Pulmonary artery endothelial cell (primary cell): ENCODE measurements around the gene NMNAT2. TPM values are rescaled to one million over a fixed set of nuclear protein-coding genes. Genes with fewer than 3 reads are reported as not detected.
A peak's percentile ranks its signal among the peaks of the same experiment; 100 is the strongest.

Experiments
- DNase-seq: peaks from one replicate; pipeline ENCODE4 v3.0.0-alpha.2; 2011; ENCODE audit warnings: low read depth, low spot score
- total RNA-seq: library from RNA; depleted of rRNA; stranded (reverse); fragments of >200 nt; gene quantifications from 2 replicates; pipeline ENCODE4 v1.2.3, GENCODE V29; 2014

Gene NMNAT2
- total RNA-seq, 1 donor from 2014 or later = 0.20 TPM

DNA sequence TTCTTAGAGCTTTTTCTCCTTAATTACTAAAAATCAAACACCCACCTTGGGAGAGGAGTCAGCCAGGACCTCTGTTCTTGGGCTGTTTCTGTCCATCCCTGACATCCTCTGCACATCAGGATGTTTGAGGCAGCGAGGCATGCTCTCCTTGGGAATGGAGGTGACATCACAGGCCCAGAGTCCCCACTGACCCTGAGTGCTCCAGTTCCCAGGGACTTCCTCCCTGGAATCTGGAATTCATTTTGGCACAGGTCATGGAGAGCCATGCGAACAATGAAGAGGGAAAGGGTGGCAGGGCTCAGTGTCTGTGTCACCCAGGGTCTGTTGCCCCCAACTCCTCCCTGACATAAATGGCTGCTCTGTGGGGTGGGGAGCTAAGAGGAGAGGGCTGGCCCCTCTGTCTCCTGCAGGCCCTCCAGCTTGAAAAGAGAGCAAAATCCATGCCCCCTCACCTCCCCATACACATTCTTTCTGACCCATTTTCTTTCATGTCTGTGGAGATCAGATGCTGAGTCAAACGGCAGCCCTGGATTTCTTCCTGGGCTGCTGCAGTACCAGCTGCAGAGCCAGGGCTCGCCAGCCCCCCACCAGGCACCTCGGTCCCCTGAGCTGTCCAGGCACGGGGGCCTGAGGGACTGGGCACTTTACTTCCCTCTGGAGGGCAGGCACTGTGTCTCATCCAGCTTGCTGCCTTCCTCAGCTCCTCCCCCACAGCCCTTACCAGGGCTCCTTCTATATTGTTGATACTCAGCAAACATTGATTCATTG, 102.0 kb downstream of the NMNAT2 start:
- DNase-seq = no peak

DNA sequence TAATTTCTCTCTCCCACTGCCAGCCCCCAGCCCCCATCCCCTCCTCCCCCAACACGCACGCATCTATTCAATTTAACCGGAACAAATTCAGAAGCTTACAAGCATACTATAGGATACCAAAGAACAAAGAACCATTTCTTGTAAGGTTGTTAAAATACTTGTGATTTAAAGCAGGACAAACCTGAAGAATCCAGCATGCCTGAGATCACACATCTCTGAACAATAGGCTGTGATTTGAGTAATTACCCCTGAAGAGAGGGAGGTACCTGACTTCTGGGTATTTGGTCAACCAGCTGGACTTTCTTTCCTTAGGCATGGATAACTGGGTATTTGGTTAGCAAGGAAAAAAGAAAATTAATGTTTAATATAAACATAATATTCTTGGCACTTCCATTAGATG, 105.1 kb downstream of the NMNAT2 start:
- no peak for DNase-seq

DNA sequence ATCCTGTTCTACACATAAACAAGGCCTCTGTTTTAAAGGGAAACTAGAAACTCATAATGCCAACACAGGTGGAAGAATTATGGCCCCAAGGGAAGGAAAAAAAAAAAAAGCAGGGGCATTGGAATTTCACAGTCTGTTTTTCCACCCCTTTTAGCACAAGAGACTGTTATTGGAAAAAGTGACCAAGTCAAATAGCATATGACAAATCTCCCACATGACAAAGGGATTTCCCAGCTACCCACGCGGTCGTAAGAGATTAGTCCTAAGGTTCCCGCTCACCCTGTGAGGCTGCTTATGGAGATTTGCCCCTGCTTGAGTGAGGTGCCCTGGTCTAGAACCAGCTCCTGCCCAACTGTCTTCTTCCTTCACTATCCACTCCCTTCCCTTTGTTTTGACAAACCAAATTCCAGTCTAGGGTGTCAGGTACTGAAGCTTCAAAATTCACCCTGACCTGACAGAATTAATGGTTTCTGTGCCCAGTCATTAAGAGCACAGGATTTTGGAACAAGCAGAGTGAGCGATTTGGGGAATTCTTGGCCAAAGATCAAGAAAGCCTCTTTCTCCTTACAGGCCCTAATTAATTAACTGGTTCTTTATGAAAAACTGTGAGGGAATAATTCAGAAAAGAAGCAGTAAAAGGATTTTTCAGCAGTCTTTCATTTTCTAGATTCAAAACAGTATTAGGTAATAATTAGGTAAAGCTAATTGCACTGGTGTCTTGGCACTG, 107.3 kb downstream of the NMNAT2 start:
- no peak for DNase-seq

DNA sequence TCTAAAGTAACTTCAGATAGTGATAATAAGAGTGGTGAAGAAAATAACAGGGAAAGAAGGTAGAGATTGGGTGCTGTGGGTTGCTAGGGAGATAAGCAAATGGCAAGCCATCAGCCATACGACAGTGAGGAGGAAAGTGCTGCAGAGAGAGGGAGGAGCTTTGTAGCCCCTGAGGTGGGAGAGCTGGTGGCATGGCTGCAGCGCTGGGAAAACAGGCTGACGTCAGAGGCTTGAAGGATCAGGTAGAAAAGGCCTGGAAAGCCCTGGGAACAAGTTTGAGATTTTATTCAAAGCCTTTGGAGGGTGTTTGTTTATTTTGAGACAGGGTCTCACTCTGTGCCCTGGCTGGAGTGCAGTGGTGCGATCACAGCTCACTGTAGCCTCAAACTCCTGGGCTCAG, 109.5 kb downstream of the NMNAT2 start:
- no peak for DNase-seq

DNA sequence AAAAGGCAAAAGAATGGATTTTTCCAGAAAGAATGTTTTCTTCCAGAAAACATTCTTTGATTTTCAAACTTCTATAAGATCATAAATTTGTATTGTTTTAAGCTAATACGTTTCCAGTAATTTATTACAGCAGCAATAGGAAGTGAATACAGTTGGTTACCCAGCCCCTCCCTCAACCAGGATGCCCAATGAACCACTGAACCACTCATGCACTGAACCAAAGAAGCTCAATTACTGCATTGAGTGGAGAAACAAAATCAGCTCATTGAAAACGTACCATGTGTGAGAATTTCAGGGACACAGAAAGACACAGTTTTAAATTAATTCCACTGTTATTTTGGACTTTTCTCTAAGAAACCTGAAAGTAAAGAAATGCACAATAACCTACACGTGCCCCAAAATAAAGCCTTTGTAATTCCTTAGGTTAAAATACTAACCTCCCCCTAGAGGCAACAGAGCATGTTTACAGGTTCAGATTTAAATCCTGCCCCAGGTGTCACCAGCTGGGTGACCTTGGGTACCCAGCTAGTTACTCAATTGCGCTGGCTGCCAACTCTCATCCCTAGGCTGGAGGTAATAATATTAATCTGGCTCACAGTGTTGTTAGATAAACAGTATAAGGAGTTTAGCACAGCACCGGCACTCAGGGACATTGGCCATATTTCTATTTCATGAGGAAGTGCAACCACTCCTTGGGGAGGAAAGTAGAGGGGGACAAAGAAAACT, 111.7 kb downstream of the NMNAT2 start:
- no peak for DNase-seq

DNA sequence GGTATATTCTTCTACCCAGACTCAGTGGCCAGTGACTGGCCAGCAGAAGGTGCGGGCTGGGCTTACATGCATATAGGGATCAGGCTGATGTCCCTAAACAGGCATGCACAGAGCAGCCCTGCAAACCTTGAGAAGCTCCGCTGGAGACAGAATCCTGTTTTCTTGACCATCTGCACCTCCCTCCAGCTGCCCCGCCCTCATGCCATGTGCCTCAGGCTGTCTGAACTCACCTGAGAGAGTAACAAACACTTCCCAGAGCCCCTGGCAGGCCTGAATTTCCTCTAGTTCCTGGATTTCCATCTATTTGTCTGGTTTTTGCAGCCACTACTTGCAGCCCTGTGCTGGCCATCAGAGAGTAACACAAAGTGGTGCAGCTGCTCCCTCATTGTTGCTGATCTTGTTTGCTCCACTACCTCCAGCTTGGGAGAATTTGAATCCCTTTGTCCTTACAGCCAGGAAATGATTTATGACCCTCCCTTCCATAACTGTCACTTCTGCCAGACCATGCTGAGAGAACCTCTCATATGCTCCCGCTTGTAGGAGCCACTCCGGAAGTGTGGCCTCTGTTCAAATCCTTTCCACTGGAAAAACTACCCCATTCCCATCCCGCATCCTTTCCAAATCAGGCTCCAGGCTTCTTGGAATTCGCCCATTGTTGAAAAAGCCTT, 113.6 kb downstream of the NMNAT2 start:
- no peak for DNase-seq

DNA sequence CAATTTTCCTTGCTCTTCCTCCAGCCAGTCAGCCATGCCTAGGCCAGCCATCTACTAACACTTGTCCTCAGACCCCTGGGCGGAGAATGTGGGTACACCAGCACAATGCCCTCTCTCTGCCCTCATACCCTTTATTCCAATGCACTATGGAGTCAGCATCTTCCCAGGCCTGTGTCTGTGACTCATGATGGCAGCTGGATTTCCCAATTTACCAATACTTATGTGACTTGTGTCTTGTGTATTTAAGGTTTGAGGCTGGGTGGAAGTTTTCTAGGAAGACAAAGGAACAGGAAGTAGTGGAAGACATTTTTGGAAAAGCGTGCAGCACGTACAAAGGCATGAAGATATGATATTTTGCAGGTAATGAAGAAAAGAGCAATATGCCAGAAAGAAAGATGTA, 114.3 kb downstream of the NMNAT2 start:
- no peak for DNase-seq

DNA sequence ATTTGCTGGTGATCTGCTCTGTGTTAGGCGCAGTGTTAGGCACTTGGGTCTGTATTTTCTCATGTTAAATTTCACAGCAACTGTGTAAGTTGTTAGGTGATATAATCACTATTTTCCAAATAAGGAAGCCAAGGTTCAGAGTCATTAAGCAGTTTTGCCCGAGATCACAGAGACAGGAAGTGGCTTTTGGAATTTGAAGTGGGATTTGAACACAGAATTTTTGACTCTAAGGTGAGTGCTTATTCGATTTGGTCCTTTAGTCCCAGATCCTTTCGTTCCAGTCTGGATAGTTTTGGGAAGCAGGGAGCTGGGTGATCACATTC, 114.9 kb downstream of the NMNAT2 start:
- no peak for DNase-seq

DNA sequence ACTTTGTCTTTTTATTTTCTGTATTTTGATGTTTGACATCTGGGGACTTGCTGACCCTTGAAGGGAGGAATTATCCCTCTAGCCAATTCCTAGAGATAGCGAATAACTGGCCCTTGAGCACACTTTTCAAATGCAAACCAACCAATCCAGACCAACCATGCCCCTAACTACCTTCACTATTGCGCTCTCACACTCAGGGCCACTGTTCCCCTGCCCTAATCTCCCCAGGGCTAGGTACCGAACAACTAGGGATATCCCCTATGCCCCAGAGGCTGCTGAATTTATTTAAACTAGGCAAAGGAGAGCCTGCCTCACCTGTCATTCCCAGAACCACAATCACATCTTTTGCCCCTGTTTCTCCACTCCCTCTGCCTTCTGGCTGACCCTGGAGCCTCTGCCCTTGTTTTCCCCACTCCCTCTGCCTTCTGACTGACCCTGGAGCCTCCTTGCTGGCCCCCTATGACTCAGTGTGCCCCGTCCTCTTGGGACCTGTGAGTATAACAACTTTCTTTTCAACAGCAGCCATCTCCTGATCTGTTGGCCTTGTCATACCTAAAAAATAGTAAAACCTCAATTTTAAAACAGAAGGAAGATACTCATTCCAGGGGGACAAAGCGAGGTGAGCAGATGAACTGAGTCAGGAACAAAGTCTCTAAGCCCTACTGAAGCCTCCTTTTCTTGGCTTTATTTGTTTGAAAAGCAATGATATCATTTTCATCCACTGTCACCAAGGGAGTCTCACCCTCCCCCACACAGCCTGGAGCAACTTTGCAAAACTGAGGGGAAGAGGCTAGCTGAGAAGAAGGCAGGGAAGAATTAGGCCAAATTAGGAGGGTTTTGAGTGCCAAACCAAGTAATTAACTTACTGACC, 115.5 kb downstream of the NMNAT2 start:
- no peak for DNase-seq

DNA sequence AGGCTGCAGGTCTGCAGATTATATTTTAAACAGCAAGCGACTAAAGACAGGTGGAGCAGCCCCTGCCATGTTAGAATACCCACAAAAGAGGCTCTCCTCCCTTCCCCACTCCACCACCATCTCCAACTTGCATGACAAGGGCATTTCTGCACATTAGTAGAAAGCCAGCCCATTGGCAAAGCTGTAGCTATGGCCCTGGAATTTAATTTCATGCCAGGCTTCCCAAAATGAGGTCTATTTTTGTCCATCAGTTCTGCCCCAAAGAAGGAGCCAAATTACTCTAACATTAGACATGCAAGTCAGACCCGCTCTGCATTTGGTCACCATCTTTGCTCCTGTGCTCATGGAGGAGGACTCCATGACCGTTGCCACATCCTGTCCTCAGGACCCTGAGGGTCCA, 116.9 kb downstream of the NMNAT2 start:
- DNase-seq = no peak

DNA sequence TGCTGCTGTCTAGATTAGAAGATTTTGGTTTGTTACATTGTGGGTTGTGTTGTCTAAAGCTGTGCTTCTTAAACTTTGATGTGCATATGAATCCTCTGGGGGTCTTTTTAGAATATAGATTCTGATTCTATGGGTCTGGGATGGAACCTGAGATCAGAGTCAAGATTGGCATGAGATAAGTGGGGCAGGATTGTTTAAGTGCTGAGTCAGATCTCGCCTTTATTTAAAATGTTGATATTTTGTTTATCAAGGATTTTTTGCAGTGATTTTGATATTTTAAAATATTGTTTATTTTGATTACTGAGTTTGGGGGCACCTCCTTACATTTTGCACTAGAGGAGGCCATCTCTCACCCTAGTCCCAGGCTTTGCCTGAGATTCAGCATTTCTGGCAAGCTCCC, 117.4 kb downstream of the NMNAT2 start:
- DNase-seq = no peak

DNA sequence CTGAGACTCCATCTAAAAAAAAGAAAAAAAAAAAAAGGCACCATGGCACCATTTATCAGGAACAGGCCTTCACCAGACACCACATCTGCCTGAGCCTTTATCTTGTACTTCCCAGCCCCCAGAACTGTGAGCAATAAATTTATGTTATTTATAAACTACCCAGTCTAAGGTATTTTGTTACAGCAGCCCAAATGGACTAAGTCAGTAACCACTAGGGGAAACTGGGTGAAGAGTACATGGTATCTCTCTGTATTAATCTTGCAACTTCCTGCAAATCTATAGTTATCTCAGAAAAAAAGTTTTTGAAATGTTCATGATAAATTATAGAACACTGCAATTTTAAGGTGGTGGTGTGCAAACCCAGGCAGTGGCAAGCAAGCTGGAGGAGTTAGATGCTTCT, 117.8 kb downstream of the NMNAT2 start:
- DNase-seq = no peak

DNA sequence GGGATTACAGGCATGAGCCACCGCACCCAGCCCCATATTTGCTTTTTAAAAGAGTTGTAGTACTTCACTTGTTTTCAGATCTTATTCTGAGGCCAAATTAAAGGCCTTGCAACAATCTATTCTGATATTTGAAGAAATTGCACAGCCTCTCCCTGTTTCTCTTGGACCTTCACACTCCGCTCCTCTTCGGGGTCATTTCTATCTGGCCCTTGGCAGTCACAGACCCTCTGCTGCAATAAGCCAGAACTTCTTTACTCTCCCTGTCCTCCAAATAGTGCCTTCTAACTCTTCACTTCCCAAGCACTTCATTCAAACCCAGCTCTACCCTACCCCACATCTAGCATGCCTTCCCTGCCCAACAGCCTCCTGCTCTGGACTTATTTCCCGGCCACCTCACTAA, 121.4 kb downstream of the NMNAT2 start:
- no peak for DNase-seq

DNA sequence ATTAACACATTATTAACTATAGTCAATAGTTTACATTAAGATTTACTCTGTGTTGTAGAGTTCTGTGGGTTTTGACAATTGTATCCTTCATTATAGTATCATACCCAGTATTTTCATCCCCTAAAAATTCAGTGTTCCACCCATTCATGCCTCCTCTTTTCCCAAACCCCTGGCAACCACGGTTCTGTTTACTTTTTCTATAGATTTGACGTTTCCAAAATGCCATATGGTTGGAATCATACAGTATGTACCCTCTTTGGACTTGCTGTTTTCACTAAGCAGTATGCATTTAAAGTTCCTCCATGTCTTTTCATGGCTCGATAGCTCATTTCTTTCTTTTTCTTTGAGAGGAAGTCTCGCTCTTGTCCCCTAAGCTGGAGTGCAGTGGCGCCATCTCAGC, 122.7 kb downstream of the NMNAT2 start:
- DNase-seq = no peak

DNA sequence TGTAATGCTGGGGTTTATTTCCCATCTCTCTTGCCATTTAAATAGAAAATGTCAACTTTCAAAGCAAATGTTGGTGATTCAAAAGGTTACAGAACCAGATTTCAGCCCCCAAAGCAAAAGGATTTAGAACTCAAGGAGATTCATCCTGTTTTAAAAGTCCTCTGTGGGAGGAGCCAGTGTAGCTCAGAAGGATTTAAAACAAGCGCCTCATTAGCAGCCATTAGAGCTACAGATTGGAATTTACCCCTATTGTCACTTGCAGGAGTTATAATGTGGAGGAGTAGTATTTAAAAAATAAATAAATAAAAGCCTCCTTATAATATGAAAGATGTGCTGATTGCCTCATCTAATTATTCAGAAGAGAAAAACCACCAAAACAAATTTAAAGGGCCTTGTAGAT, 124.3 kb downstream of the NMNAT2 start:
- no peak for DNase-seq

DNA sequence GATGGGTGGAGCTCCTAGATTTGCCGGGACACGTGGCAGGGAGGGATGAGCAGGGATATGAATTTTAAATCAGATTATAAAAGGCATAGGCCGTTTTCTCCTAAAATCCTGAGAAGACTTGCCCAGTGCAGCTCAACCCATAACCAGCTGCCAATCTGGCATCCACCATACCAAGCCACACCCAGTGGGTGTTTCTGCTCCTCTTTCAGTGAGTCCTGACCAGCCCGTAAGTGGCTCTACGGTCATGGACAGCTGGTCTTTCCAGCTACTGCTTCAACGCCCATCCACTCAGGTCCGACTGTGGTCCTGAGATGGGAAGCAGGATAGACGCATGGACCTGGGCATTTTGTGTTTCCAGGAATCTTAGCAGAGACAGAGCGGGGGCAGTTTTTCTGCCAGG, 124.9 kb downstream of the NMNAT2 start:
- no peak for DNase-seq

DNA sequence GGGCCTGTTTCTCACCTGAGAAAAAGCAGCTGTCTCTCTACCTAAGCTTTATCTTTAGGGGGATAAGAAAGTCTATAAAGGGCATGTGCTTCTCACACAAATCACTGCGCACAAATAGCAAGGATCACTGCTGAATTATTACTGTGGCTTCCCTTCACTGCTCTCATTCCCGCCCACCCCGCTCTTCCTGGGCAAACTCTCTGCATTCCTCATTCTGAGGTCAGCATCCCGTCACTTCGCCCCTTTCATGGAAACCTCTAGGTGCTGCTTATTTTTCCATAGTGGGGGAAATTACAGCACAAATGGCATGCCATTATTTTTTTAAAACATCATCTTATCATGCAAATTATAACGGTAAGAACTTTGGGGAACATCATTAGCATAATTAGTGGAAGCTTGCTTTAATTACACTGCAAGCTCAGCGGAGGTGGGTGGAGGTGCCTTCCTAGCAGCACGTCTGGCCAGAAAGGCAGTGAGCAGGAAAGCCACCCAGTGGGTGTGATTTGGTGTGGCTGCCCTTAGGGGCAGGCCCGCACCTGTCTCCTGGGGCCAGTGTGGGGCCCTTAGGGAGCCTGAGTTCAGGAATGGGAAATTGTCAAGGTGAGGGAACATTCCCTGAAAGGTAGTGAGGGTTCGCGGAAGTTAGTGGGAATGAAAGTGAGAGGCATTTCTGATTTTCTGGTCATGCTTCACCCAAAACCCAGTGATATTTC, 126.2 kb downstream of the NMNAT2 start:
- peak; percentile 17 for DNase-seq

DNA sequence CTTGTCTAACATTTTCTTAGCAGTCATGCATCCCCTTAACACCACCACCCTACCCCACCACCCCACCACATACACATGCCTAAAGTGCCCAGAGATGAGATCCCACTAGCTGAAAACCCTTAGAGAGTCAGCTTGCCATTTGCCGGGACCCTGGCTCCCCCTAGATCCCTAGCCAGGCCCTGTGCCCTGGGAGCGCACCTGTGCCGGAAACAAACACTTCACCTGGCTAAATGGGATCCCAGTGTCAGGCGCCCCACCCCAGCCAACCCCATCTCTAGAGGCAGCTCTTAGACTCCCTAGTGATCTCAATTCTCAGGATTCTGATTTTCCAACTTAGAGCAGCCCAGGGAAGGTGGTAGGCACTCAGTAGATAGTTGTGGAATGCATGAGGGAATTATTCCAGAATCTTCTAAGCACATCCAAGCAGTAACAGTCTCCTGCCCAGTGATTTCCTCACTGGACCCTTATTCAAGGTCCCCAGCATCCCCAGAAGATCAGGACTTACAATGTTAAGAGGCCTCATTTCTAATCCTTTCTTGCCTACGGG, 126.9 kb downstream of the NMNAT2 start:
- no peak for DNase-seq

DNA sequence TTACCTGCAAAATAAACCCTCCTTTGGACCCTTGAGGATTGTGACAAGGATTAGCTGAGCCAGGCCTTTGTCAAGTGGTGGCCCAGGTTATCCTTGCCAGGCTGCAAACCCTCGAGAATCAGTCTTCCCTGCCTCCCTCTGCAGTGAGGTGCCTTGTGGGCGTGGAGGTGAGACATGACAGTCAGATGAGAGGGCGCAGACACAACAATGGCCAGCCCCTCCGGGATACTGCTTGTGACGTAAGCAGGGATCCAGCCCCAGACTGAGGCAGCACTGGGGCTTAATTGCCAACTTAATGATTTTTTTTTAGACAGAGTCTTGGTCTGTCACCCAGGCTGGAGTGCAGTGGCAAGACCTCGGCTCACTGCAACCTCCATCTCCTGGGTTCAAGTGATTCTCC, 127.6 kb downstream of the NMNAT2 start:
- DNase-seq = no peak

DNA sequence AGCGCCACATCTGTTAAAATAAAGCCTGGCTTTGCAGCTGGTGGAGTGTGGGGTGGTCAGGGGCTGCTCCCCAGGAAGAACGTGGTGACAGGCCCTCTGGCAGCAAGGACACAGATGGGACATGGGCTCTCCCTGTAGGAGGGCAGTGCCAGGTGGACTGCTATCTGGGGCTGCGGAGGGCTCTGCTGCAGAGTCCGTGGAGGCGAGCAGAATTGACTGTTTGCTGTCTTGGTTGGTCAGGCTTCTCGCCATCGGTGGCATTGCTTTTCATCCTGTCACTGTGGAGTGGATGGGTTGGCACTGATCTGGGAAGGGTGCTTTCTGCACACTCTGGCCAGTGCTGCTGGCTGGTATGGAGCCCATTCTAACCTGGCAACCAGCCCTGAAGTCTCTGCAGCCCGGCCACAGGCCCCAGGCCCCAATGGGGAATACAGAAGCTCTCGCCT, 129.1 kb downstream of the NMNAT2 start:
- no peak for DNase-seq
